Measurements from ENCODE around the gene RTL9.

- TF ChIP-seq CTCF (IDR thresholded peaks at IDR 0.05): no peak
- TF ChIP-seq POLR2A (IDR thresholded peaks at IDR 0.05): no peak
These were observed 36.0 kb upstream of the RTL9 start for GRCh38 chrX:110322603-110323002.
